HFF-Myc (cell line): Measurements from ENCODE around the gene FARP2.

Experiments used
- DNase-seq: peaks from one replicate; pipeline ENCODE4 v3.0.0-alpha.2; 2011; ENCODE audit warnings: low read depth; ENCODE audit errors: extremely low read depth
- H3K4me3 ChIP-seq: replicated peaks from 2 replicates; pipeline ENCODE4 v1.5.1; 2011; ENCODE audit warnings: low read depth, mild to moderate bottlenecking, control low read depth, low read length
- TF ChIP-seq, protein P1 (sequence below): IDR thresholded peaks from 2 replicates; pipeline ENCODE4 v1.5.1; 2012; ENCODE audit warnings: mild to moderate bottlenecking, low read depth, low read length, control low read depth; ENCODE audit errors: missing control alignments

The FARP2 gene

DNA sequence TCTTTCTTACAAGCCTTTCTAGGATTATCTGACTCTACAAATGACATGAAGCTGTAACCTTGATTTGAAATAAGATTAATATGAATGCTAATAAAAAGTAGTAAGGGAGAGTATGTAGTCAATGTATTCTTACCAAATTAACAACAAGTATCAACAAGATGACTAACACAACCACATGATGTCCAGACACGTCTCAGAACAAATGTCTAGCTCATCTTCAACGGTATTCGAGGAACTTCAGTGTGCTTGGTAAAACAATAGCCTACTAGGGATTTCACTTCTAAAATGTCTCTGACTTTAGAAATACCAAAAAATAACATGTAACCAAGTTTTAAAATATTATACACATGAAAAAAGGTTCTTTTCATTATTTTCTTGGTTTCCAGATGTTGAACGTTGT is 44.0 kb upstream of the FARP2 start:
- DNase-seq = no peak
- H3K4me3 ChIP-seq = no peak overlapping the region
- TF ChIP-seq, protein P1, sequence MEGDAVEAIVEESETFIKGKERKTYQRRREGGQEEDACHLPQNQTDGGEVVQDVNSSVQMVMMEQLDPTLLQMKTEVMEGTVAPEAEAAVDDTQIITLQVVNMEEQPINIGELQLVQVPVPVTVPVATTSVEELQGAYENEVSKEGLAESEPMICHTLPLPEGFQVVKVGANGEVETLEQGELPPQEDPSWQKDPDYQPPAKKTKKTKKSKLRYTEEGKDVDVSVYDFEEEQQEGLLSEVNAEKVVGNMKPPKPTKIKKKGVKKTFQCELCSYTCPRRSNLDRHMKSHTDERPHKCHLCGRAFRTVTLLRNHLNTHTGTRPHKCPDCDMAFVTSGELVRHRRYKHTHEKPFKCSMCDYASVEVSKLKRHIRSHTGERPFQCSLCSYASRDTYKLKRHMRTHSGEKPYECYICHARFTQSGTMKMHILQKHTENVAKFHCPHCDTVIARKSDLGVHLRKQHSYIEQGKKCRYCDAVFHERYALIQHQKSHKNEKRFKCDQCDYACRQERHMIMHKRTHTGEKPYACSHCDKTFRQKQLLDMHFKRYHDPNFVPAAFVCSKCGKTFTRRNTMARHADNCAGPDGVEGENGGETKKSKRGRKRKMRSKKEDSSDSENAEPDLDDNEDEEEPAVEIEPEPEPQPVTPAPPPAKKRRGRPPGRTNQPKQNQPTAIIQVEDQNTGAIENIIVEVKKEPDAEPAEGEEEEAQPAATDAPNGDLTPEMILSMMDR = no peak

DNA sequence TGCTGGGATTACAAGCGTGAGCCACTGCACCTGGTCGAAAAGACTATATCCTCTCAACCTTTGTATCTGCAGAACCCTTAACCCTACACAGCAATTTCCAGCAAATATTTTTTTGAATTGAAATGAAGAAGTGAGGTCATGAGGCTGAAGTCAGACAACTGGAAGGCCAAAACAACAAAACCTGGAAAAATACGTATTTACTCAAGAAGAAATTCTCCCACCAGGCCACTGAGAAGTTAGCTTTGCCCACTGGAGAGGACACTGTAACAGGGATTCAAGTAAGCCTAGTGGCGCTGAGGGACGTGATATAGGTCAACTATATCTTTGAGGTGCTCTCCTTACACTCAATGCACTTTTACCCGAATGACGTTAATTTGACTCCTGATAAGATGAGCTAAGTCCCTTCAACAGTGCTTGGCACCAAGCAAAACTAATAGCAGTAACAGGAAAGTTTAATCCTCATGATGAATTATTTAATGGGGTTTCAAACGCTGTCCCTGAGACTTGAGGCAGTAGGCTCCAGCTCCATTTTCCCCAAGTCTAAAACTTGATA is 42.5 kb upstream of the FARP2 start:
- H3K4me3 ChIP-seq = peak overlapping the region; percentile 90
- TF ChIP-seq, protein P1 = no peak
- no peak for DNase-seq

DNA sequence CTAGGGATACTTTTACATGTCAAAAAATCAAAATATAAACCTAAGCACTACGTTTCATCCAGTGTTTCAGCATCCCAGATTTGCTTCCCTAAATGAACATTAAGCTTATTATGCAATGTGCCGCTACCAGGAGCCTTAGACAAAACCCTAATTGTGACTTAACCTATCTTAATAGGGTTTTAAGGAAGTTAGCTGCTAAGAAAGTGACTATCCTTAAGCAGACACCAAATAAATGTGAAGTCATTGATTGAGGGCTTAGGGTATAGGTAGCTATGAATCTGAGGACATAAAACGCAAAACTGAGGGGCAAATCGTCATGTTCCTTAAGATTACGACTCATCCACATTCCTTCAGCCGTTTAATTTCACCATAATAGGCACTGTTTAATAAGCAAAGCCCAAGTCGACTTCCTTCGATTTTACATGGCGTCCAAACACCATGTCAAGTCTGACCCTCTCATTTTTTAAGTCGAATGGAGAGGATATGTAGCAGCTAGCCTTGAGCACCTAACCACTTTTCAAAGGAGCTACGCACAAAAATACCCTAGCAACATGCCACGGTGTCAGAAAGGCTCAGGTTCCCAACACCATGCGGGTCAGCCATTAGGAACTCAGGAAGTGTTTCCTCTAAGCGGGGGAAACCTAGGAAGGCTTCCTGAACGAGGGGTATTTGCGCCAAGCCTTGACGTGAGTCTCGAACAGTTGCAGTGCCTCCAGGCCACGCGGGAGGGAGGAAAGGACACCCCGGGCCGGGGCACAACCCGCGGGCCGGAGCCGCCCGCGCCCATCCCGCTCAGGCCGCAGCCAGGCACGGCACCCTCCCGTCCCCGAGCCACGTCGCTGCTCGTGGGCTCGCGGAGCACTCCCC is 41.6 kb upstream of the FARP2 start:
- H3K4me3 ChIP-seq = peak overlapping the region; percentile 90
- DNase-seq = no peak
- TF ChIP-seq, protein P1 = no peak

DNA sequence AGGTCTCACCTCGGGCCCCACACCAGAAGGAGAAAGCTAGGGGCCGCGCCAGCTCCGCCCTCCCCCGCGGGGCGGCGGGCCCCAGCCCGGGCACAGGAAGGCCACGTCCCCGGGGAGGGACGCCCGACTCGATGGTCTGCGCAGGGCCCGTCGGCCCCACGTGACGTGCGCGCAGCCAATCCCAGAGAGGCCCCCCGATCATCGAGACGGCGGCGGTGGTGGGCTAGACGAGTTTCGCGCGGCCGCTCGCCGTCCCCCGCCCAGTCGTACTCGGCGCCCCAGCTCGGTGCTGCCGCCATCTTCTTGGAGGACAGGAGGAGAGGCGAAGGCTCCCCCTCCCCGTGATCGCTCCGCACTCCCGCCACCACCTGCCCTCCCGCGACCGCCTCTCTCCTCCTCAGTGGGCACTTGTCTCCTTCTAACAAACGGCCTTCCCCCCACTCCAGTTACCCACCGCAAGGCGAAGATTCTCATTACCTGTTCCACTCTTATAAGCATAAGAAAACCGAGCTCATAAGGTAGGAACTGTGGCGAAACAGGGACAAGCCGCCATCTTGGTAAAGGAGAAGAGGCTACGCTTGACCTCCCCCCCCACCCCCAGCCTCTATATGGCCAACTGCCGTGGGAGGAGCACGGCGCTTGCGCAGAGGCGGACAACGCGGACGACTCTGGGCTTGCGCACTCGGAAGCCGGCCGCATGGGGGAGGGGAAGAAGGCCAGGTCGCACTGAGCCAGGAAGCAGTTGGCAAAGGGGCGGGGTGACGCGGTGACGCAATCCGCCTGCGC is 40.8 kb upstream of the FARP2 start, which contains the start of gene HDLBP:
Gene HDLBP, minus strand, starts transcription at position 580 of the 786 bp plus-strand sequence. CDS start 48,803 bp downstream, outside the sequence.
- TF ChIP-seq, protein P1 = peak; percentile 9
- peak within 1 kb of the TSS; percentile 90 for H3K4me3 ChIP-seq
- DNase-seq = peak; percentile 97

DNA sequence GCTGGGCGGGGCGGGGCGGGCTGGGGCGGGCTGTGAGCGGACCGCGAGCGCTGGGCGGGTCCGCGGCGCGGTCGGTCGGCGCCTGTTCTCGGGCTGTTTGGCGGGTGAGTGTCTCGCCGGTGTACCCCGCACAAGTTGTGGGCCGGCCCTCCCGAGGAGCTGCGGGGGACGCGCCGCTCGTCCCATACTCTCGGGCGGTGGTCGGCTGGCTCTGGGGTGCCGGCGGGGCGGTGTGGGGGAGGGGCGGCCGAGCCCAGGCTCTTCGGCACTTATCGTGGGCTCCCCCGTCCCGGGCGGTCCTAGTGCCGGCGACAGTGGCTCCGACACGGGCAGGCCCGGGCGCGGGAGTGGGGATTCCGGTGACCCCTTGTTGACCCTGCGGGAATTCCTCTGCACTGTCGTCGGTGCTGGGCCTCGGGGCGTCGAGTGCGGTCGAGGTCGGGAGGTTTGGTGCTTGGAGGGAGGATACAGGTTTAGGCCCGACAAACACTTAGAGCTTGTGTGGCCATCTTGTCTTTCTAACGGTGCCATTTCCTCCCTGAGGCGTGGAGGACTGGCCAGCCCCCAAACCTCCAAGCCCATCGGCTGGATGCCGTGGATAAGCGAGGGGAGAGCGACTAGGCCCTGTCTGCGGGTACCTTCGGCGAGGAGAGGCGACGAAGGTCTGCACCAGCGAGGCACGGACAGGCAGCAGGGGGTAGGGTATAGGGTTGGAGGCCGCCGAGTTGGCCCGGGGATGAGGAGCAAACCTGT is 40.0 kb upstream of the FARP2 start, which contains the start of gene SEPTIN2:
Gene SEPTIN2, plus strand, starts transcription at position 47 of the 753 bp plus-strand sequence. CDS start 8,308 bp downstream, outside the sequence.
- H3K4me3 ChIP-seq = peak within 1 kb of the TSS; percentile 90
- DNase-seq = no peak
- TF ChIP-seq, protein P1 = no peak

DNA sequence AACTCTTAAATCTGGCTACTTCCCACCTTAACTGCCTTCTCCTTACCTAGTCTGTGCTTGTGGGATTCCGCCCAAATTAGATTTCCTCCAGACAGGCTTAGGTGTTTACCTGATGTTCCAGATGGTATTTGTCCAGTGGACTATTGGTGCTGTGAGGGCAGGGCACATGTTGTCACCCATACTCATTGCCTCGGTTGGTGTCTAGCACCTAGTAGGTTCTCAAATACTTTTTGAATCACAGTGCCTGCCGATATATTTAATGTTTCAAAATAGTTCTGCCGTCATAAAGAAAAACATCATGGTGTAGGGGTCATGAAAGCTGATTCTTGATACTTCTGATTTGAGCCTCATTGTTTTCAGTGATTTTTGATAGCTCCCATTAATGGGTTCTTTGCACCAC is 39.3 kb upstream of the FARP2 start:
- TF ChIP-seq, protein P1 = no peak
- peak overlapping the region; percentile 90 for H3K4me3 ChIP-seq
- no peak for DNase-seq
